ENCODE measurements around the gene FAM193B. TPM values are rescaled to one million over a fixed set of nuclear protein-coding genes. Genes with fewer than 3 reads are reported as not detected.
A peak's percentile ranks its signal among the peaks of the same experiment; 100 is the strongest.

The FAM193B gene
- total RNA-seq, 2 experiments from 2014 or later = 71.4 to 76.7 TPM

DNA sequence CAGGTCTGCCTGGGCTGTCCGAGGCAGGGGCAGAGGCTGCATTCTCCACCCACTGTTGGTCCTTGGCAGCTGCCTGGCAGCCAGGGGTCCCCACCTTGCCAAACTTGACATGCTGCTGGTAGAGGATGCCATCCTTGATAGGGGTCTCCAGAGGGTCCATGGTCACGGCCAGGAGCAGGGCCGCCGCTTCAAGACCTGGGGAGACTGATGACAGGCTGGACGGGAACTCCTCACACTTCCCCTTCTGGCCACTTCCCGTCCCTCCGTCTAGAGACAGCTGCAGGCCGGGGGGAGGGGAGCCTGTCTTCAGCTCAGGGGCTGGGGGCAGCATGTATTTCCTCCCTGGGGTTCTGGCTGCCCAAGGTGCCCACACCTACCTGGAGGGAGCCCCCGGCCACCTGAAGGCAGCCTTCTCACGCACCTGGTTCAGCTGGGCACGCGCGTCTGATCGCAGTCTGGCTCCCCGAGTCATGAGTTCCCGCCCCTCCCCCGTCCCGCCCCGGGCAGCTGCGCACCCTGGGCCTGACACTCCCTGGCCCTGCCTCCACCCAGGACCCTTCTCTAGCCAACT is 44.9 kb downstream of the FAM193B start, which contains the start of gene DOK3:
DOK3 (minus strand) TSS at position 446 of the 571 bp plus-strand sequence; CDS start at position 160, 286 bp downstream.
- DNase-seq (peak; percentile 38), ATAC-seq (peak; percentile 31)
- no peaks in the 10 kb centered on the region for H3K9me3 Mint-ChIP-seq
- peaks cover 26% of the 10 kb centered on the region for H3K4me1 Mint-ChIP-seq (ENCODE audit: low read depth)
- no peak within 1 kb of the TSS for H3K4me3 Mint-ChIP-seq
- POLR2A ChIA-PET = interaction anchor here (1.1 to 1.4 kb wide), 6 partner anchors 8 to 130 kb away, joined by 3 to 5 read pairs (median 3); no protein-coding TSS in a partner anchor
- intact Hi-C loops (cut with micrococcal nuclease) = no loop called here
- no peak within 1 kb of the TSS for H3K27ac Mint-ChIP-seq
- TF ChIP-seq, protein P1, sequence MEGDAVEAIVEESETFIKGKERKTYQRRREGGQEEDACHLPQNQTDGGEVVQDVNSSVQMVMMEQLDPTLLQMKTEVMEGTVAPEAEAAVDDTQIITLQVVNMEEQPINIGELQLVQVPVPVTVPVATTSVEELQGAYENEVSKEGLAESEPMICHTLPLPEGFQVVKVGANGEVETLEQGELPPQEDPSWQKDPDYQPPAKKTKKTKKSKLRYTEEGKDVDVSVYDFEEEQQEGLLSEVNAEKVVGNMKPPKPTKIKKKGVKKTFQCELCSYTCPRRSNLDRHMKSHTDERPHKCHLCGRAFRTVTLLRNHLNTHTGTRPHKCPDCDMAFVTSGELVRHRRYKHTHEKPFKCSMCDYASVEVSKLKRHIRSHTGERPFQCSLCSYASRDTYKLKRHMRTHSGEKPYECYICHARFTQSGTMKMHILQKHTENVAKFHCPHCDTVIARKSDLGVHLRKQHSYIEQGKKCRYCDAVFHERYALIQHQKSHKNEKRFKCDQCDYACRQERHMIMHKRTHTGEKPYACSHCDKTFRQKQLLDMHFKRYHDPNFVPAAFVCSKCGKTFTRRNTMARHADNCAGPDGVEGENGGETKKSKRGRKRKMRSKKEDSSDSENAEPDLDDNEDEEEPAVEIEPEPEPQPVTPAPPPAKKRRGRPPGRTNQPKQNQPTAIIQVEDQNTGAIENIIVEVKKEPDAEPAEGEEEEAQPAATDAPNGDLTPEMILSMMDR (IDR thresholded peaks at IDR 0.05) = no peak
- peaks cover 43% of the 10 kb centered on the region for H3K36me3 Mint-ChIP-seq (ENCODE audit: low read depth)
- CTCF ChIA-PET = interaction anchor here (0.9 to 9.4 kb wide), 5 partner anchors 8 to 119 kb away, joined by 3 to 65 read pairs (median 8); no protein-coding TSS in a partner anchor
- no peaks in the 10 kb centered on the region for H3K27me3 Mint-ChIP-seq

DNA sequence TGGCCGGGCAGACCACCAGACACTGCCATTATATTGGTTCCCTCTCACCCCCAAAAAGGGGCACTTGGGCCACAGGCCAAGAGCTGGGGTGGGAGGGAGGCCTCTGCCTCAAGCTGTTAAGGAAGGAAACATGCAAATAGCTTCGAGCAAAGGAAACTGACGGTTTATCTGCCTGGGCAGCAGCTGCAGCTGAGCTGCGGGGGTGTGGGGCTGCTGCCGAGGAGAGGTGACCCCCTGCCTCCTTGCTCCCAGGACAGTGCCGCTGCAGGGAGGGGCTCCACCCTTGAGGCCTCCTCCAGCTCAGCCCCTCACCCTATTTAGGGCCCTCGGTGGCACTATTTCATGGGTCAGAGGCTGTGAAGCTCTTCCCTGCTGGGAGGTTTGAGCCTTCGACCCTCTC is 45.5 kb downstream of the FAM193B start:
- DNase-seq = no peak
- TF ChIP-seq, protein P1 (IDR thresholded peaks at IDR 0.05) = no peak
- CTCF ChIA-PET = interaction anchor here (0.9 to 9.4 kb wide), 6 partner anchors 7 to 118 kb away, joined by 3 to 65 read pairs (median 6); partner anchors contain the start of gene PDLIM7
- Mint-ChIP-seq H3K27ac (no peak overlapping the region), H3K9me3 (no peaks in the 10 kb centered on the region), H3K4me1 (ENCODE audit: low read depth) (peaks cover 21% of the 10 kb centered on the region), H3K27me3 (no peaks in the 10 kb centered on the region), H3K36me3 (ENCODE audit: low read depth) (peaks cover 36% of the 10 kb centered on the region), H3K4me3 (no peak overlapping the region)
- POLR2A ChIA-PET = interaction anchor here (1.1 to 1.3 kb wide), 4 partner anchors 9 to 130 kb away, joined by 3 to 4 read pairs (median 3); no protein-coding TSS in a partner anchor
- intact Hi-C loops (cut with micrococcal nuclease) = no loop called here
- no peak for ATAC-seq

DNA sequence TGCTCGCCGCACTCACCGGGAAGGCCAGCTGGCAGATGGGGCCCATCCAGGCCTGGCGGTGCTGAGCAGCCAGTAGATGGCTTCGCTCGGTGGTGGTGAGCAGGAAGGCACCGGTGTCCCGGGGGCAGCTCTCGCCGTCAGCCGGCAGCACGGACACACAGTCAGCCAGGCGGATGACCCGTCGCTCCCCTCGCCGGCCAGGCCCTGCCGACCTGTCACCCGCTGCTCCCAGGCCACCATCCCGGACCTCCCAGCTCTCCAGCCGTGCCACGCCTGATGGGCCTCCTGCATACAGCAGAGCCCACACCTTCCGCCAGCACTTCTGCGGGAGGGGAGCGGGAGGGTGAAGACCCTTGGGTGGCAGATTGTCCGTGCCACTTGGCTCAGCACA is 46.1 kb downstream of the FAM193B start:
- ChIA-PET CTCF (interaction anchor here (1.2 to 2.4 kb wide), 4 partner anchors 12 to 104 kb away, joined by 3 to 8 read pairs (median 6); partner anchors contain the start of gene PDLIM7), POLR2A (interaction anchor here (1.0 to 1.5 kb wide), 4 partner anchors 9 to 129 kb away, joined by 3 to 4 read pairs (median 3); no protein-coding TSS in a partner anchor)
- H3K4me3 Mint-ChIP-seq = no peak overlapping the region
- ATAC-seq (no peak), DNase-seq (no peak)
- peaks cover 20% of the 10 kb centered on the region for H3K4me1 Mint-ChIP-seq (ENCODE audit: low read depth)
- TF ChIP-seq, protein P1 (IDR thresholded peaks at IDR 0.05) = no peak
- intact Hi-C loops (cut with micrococcal nuclease) = no loop called here
- H3K36me3 Mint-ChIP-seq (ENCODE audit: low read depth) = peaks cover 30% of the 10 kb centered on the region
- H3K27ac Mint-ChIP-seq = no peak overlapping the region
- no peaks in the 10 kb centered on the region for H3K9me3 Mint-ChIP-seq
- no peaks in the 10 kb centered on the region for H3K27me3 Mint-ChIP-seq

DNA sequence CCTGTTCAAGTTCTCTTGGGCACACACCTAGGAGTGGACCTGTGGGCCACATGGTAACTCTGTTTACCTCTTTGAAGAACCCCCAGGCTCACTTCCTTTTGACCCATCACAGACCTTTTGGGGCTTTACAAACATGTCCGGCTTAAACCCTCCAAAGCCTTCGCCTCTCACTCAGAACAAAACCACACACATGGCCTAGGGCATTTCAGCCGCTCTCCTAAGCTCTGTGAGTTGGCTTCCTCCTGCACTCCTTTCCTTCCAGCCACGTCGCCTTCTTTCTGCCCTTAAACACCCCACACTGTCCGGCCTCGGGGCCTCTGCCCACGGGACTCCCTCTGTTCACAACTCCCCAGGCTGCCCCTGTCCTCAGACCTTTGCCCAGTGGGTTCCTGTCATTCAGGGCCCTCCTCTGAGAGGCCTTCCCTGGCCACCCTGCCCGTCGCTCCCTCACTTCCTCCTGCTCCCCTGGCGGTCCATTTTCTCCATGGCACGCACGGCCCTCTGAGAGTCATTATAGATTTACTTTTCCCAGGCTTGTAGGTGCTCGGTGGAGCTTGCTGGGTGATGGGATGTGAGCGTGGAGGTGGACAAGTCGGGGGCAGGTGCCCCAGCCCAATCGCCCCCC is 46.7 kb downstream of the FAM193B start:
- POLR2A ChIA-PET = interaction anchor here (0.9 to 1.5 kb wide), 4 partner anchors 9 to 47 kb away, joined by 3 to 4 read pairs (median 4); no protein-coding TSS in a partner anchor
- intact Hi-C loops (cut with micrococcal nuclease) = no loop called here
- no peak overlapping the region for H3K27ac Mint-ChIP-seq

More for the DNA sequence above, 46.7 kb downstream of the FAM193B start:
- H3K4me1 Mint-ChIP-seq (ENCODE audit: low read depth) = peaks cover 20% of the 10 kb centered on the region
- no peak overlapping the region for H3K4me3 Mint-ChIP-seq
- no peak for DNase-seq
- CTCF ChIA-PET = interaction anchor here (0.8 to 2.4 kb wide), 4 partner anchors 11 to 198 kb away, joined by 3 to 8 read pairs (median 4); partner anchors contain the start of gene PDLIM7
- no peaks in the 10 kb centered on the region for H3K9me3 Mint-ChIP-seq
- H3K36me3 Mint-ChIP-seq (ENCODE audit: low read depth) = peaks cover 25% of the 10 kb centered on the region
- ATAC-seq = no peak
- TF ChIP-seq, protein P1 (IDR thresholded peaks at IDR 0.05) = no peak
- H3K27me3 Mint-ChIP-seq = no peaks in the 10 kb centered on the region
